ENCODE measurements around the gene SCAMP5. TPM values are rescaled to one million over a fixed set of nuclear protein-coding genes. Genes with fewer than 3 reads are reported as not detected.

Gene SCAMP5
- polyA plus RNA-seq, 2 of the 4 experiments (the other 2 are of a cell fraction) = 10.5 to 16.2 TPM

DNA sequence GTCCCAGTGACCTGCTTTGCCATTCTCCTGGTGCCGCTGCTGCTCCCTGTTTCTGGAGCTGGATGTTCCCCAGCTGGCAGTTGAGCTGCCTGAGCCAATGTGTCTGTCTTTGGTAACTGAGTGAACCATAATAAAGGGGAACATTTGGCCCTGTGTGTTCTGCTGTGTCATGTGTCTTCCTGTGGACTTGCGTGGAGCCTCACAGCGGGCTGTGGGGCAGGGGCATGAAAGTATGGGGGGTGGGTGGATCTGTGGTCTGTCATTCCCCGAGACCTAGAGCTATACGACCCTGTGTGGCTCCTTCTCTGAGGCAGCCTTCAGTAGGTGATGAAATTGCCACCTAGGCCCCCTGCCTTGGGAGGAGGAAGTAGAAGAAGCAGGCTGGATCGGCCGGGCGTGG is 26.0 kb downstream of the SCAMP5 start:
- no peak overlapping the region for H3K4me3 ChIP-seq
- ChIA-PET POLR2A (no interaction called here), CTCF (interaction anchor here (1.0 to 5.1 kb wide), 5 partner anchors 8 to 209 kb away, joined by 3 to 21 read pairs (median 4); partner anchors contain the start of gene C15orf39)
- no peak overlapping the region for H3K4me2 ChIP-seq
- H3K9me3 ChIP-seq = no peaks in the 10 kb centered on the region
- peaks cover 4% of the 10 kb centered on the region; the same call in 1 of the 3 replicates for H3K4me1 ChIP-seq
- WGBS (ENCODE audit: missing lambda C conversion rate) = 91% methylated on average over 8 of the region's 8 CpGs
- no peak for DNase-seq (ENCODE audit: low read depth in 1 of 2, low spot score in 1 of 2)
- FAIRE-seq = no peak
- no peak overlapping the region for H3K27ac ChIP-seq
- no peak for TF ChIP-seq CHD4 (IDR thresholded peaks at IDR 0.05; ENCODE audit: borderline replicate concordance)
- no peak for TF ChIP-seq CBX2 (IDR thresholded peaks at IDR 0.05; ENCODE audit: borderline replicate concordance, low read depth)
- TF ChIP-seq FOXS1 (CRISPR knock-in tag; IDR thresholded peaks at IDR 0.05) = no peak
- TF ChIP-seq ZC3H11A (IDR thresholded peaks at IDR 0.05) = no peak
- TF ChIP-seq KDM1A (IDR thresholded peaks at IDR 0.05; ENCODE audit: low read depth) = no peak
- TF ChIP-seq HEYL (CRISPR knock-in tag; IDR thresholded peaks at IDR 0.05) = no peak
- no peak for TF ChIP-seq BHLHE40 (IDR thresholded peaks at IDR 0.05; ENCODE audit: low read depth, low read length)
- TF ChIP-seq MAFK (IDR thresholded peaks at IDR 0.05; ENCODE audit: partially characterized antibody) = no peak
- TF ChIP-seq, protein P1, sequence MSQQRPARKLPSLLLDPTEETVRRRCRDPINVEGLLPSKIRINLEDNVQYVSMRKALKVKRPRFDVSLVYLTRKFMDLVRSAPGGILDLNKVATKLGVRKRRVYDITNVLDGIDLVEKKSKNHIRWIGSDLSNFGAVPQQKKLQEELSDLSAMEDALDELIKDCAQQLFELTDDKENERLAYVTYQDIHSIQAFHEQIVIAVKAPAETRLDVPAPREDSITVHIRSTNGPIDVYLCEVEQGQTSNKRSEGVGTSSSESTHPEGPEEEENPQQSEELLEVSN (IDR thresholded peaks at IDR 0.05; ENCODE audit: borderline replicate concordance, low read depth) = no peak
- TF ChIP-seq, protein P2, sequence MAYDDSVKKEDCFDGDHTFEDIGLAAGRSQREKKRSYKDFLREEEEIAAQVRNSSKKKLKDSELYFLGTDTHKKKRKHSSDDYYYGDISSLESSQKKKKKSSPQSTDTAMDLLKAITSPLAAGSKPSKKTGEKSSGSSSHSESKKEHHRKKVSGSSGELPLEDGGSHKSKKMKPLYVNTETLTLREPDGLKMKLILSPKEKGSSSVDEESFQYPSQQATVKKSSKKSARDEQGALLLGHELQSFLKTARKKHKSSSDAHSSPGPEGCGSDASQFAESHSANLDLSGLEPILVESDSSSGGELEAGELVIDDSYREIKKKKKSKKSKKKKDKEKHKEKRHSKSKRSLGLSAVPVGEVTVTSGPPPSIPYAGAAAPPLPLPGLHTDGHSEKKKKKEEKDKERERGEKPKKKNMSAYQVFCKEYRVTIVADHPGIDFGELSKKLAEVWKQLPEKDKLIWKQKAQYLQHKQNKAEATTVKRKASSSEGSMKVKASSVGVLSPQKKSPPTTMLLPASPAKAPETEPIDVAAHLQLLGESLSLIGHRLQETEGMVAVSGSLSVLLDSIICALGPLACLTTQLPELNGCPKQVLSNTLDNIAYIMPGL (CRISPR knock-in tag; IDR thresholded peaks at IDR 0.05; ENCODE audit: borderline replicate concordance) = no peak
- no peak for ATAC-seq

DNA sequence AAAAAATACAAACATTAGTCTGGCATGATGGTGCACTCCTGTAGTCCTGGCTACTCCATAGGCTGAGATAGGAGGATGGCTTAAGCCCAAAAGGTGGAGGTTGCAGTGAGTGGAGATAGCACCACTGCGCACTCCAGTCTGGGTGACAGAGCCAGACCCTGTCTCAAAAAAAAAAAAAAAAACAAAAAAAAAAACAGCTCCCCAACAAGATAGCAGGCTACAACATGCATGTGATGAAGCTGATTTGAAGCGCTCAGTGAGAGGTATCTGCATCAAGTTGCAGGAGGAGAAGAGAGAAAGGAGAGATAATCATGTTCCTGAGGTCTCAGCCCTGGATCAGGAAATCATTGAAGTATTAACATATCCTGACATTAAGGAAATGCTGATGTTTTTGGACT is 27.4 kb downstream of the SCAMP5 start:
- no peak for ATAC-seq
- H3K4me2 ChIP-seq = peak overlapping the region; percentile 36
- H3K27ac ChIP-seq = peak overlapping the region; percentile 5 to 15; a peak in 1 of 6 replicates
- no peaks in the 10 kb centered on the region for H3K9me3 ChIP-seq
- no peak overlapping the region for H3K4me3 ChIP-seq
- ChIA-PET POLR2A (interaction anchor here (0.5 to 1.7 kb wide), 19 partner anchors 8 to 800 kb away, joined by 3 to 25 read pairs (median 4); partner anchors contain the start of genes C15orf39, COX5A, FAM219B and RPP25), CTCF (interaction anchor here (0.6 to 10.8 kb wide), 5 partner anchors 8 to 1048 kb away, joined by 3 to 324 read pairs (median 5); partner anchors contain the start of genes RPP25 and SCAMP5)
- FAIRE-seq = no peak
- TF ChIP-seq, protein P3, sequence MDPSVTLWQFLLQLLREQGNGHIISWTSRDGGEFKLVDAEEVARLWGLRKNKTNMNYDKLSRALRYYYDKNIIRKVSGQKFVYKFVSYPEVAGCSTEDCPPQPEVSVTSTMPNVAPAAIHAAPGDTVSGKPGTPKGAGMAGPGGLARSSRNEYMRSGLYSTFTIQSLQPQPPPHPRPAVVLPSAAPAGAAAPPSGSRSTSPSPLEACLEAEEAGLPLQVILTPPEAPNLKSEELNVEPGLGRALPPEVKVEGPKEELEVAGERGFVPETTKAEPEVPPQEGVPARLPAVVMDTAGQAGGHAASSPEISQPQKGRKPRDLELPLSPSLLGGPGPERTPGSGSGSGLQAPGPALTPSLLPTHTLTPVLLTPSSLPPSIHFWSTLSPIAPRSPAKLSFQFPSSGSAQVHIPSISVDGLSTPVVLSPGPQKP (IDR thresholded peaks at IDR 0.05; ENCODE audit: low read depth, low read length) = no peak
- TF ChIP-seq ESRRA (IDR thresholded peaks at IDR 0.05; ENCODE audit: borderline replicate concordance, low read length) (no peak), HDAC2 (IDR thresholded peaks at IDR 0.05) (no peak), KDM5A (IDR thresholded peaks at IDR 0.05) (no peak), BHLHE40 (IDR thresholded peaks at IDR 0.05; ENCODE audit: low read depth, low read length) (no peak)
- TF ChIP-seq, protein P4, sequence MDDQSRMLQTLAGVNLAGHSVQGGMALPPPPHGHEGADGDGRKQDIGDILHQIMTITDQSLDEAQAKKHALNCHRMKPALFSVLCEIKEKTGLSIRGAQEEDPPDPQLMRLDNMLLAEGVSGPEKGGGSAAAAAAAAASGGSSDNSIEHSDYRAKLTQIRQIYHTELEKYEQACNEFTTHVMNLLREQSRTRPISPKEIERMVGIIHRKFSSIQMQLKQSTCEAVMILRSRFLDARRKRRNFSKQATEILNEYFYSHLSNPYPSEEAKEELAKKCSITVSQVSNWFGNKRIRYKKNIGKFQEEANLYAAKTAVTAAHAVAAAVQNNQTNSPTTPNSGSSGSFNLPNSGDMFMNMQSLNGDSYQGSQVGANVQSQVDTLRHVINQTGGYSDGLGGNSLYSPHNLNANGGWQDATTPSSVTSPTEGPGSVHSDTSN (IDR thresholded peaks at IDR 0.05) = no peak
- TF ChIP-seq, protein P5, sequence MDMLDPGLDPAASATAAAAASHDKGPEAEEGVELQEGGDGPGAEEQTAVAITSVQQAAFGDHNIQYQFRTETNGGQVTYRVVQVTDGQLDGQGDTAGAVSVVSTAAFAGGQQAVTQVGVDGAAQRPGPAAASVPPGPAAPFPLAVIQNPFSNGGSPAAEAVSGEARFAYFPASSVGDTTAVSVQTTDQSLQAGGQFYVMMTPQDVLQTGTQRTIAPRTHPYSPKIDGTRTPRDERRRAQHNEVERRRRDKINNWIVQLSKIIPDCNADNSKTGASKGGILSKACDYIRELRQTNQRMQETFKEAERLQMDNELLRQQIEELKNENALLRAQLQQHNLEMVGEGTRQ (IDR thresholded peaks at IDR 0.05) = no peak
- no peak for DNase-seq (ENCODE audit: low read depth in 1 of 2, low spot score in 1 of 2)
- peaks cover 4% of the 10 kb centered on the region; the same call in 1 of the 3 replicates for H3K4me1 ChIP-seq
- WGBS (ENCODE audit: missing lambda C conversion rate) = 94% methylated on average over 2 of the region's 2 CpGs

Data from A549 (cell line).